HG03442 (cell line): ENCODE measurements around the gene MRPS15.
"Not testable (repeated sequence)": the region's sequence is repeated elsewhere in the genome, so short reads cannot be mapped to it uniquely, and the experiment has no call there.

ENCODE experiments used
- ATAC-seq: cut with Tn5 transposase; IDR thresholded peaks from one replicate; pipeline ENCODE4 v1.9.1; 2021; ENCODE audit warnings: mild to moderate bottlenecking, moderate library complexity; ENCODE audit not compliant: unreplicated experiment

MRPS15 gene

GRCh38 chr1:36484099-36484498, 19.9 kb upstream of the MRPS15 start:
- no peak for ATAC-seq

GRCh38 chr1:36482724-36483388, 18.7 kb upstream of the MRPS15 start, which contains the start of gene CSF3R:
TSS of gene CSF3R (minus strand) at chr1:36482913. CDS start at chr1:36479496, 3,417 bp downstream.
- ATAC-seq, result no peak

- ATAC-seq, result no peak
These were observed 17.9 kb upstream of the MRPS15 start for GRCh38 chr1:36481771-36482723.

GRCh38 chr1:36481091-36481490, 16.9 kb upstream of the MRPS15 start:
- no peak for ATAC-seq

GRCh38 chr1:36480161-36480560, 16.0 kb upstream of the MRPS15 start:
- no peak for ATAC-seq

- ATAC-seq, result no peak
These were observed 15.4 kb upstream of the MRPS15 start for GRCh38 chr1:36479505-36480051.

GRCh38 chr1:36477615-36478014, 13.4 kb upstream of the MRPS15 start:
- ATAC-seq, result not testable (repeated sequence)

GRCh38 chr1:36476945-36477344, 12.8 kb upstream of the MRPS15 start:
- ATAC-seq, result no peak

- ATAC-seq, result no peak
These were observed 11.9 kb upstream of the MRPS15 start for GRCh38 chr1:36475910-36476604.

- no peak for ATAC-seq
These were observed 11.2 kb upstream of the MRPS15 start for GRCh38 chr1:36475341-36475740.

GRCh38 chr1:36472656-36473055, 8.5 kb upstream of the MRPS15 start:
- no peak for ATAC-seq

- ATAC-seq, result no peak
These were observed 7.9 kb upstream of the MRPS15 start for GRCh38 chr1:36471830-36472641.

- no peak for ATAC-seq
These were observed 5.0 kb upstream of the MRPS15 start for GRCh38 chr1:36469163-36469562.

- no peak for ATAC-seq
These were observed 3.7 kb upstream of the MRPS15 start for GRCh38 chr1:36467700-36468455.

GRCh38 chr1:36467027-36467410, 2.8 kb upstream of the MRPS15 start:
- ATAC-seq, result no peak

- no peak for ATAC-seq
These were observed 2.3 kb upstream of the MRPS15 start for GRCh38 chr1:36466370-36467026.

GRCh38 chr1:36465731-36466369, 1.7 kb upstream of the MRPS15 start:
- no peak for ATAC-seq

GRCh38 chr1:36464605-36465393, 615 bp upstream of the MRPS15 start:
- ATAC-seq, result peak; percentile 24
